Activated naive CD8-positive, alpha-beta T cell treated with anti-CD3 and anti-CD28 coated beads for 36 hours (primary cell): ENCODE results near the gene LIMS2. TPM values are rescaled to one million over a fixed set of nuclear protein-coding genes. Genes with fewer than 3 reads are reported as not detected.
A peak's percentile ranks its signal among the peaks of the same experiment; 100 is the strongest.

Experiments used
- DNase-seq: peaks from one replicate; pipeline ENCODE4 v3.0.0; 2021
- H3K27ac Mint-ChIP-seq: one replicate; pipeline ENCODE4 v1.8.0; 2022; ENCODE audit warnings: mild to moderate bottlenecking, moderate library complexity, mixed read lengths
- H3K27me3 Mint-ChIP-seq: one replicate; pipeline ENCODE4 v1.8.0; 2022; ENCODE audit warnings: mild to moderate bottlenecking, mixed read lengths
- H3K36me3 Mint-ChIP-seq: one replicate; pipeline ENCODE4 v1.8.0; 2021; ENCODE audit warnings: mild to moderate bottlenecking, mixed read lengths
- H3K4me1 Mint-ChIP-seq: one replicate; pipeline ENCODE4 v1.8.0; 2021; ENCODE audit warnings: mixed read lengths
- H3K4me3 Mint-ChIP-seq: one replicate; pipeline ENCODE4 v1.8.0; 2022; ENCODE audit warnings: mild to moderate bottlenecking, moderate library complexity, mixed read lengths
- H3K9me3 Mint-ChIP-seq: one replicate; pipeline ENCODE4 v1.8.0; 2022; ENCODE audit warnings: mixed read lengths
- total RNA-seq, 2 experiments: library from RNA; stranded (reverse); gene quantifications; one replicate each; pipeline ENCODE4 v1.2.3, GENCODE V29; 2021

Gene LIMS2
- total RNA-seq, 2 experiments from 2014 or later, result 14.6 to 15.8 TPM

DNA sequence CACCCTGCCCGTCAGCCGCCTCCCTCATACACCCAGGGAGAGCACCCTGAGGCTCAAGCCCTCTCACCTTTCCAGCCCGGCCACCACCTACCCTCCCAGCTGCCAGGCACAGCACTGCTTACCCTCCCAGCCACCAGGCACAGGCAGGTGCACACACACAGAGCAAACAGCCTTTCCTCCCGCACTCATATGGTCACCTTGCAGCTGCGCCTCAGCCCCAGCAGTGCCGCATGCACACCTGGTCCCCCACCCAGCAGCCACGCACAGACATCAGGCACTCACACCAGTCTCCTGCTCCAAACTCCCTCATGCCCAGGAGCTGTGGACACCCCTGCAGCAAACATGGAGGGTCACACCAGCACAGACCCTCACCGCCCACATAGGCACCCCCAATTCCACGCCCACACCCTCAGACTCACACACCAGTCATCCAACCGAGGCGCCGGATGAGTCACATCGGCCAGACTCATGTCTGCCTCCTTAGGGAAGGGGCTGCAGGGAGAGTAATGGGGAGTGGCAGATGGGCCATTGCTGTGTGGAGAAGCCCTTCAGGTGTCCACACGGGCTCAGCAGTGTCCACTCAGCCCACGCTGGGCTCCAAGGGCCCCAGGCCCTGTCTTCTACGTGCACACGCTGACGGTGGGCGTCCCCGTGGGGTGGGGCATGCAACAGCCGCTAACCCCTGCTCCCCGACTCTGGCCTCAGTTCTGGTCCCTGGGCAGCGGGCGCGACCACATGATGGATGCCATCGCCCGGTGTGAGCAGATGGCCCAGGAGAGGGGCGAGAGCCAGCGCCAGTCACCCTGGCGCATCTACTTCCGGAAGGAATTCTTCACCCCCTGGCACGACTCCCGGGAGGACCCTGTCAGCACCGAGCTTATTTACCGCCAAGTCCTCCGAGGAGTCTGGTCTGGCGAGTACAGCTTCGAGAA lies 51.7 kb downstream of the LIMS2 start:
- Mint-ChIP-seq H3K4me1 (no peaks in the 10 kb centered on the region), H3K9me3 (no peaks in the 10 kb centered on the region), H3K27me3 (no peaks in the 10 kb centered on the region), H3K4me3 (no peak overlapping the region), H3K36me3 (no peaks in the 10 kb centered on the region), H3K27ac (no peak overlapping the region)
- DNase-seq, result no peak

DNA sequence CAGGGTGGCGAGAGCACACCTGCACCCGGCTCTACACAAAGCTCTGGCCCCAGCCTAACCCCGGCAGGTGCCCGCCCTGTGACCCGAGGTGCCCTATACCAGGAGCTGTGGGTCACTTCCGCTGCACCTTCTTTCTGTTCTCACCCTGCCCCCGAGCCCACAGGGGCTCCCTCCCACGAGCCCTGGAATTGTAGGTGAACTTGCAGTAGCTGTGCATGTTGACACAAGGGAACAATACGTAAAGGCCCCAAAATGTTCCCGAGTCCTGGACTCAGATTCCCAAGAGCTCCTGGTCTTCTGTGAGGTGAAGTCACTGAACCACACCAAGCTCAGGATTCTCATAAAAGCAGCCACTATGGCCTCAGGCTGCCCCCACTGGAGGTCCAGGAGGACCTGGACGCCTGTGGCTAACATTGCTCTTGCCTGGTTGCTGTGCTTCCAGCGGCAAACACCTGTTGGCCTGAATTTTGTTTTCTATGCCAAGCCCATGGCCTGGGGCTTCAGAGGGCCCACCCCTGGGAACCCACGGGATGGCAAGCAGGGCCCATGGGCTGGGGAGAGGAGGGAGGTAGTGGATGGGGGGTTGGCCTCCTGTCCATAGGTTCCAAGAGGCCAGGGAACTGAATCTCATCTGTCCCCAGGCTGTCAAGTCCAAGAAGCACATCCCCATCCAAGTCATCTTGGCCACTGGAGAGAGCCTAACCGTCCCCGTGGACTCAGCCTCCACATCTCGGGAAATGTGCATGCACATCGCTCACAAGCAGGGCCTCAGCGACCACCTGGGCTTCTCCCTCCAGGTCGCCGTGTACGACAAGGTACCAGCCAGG lies 52.6 kb downstream of the LIMS2 start:
- Mint-ChIP-seq H3K4me3 (no peak overlapping the region), H3K27ac (no peak overlapping the region), H3K4me1 (no peaks in the 10 kb centered on the region), H3K27me3 (no peaks in the 10 kb centered on the region), H3K9me3 (no peaks in the 10 kb centered on the region), H3K36me3 (no peaks in the 10 kb centered on the region)
- no peak for DNase-seq

DNA sequence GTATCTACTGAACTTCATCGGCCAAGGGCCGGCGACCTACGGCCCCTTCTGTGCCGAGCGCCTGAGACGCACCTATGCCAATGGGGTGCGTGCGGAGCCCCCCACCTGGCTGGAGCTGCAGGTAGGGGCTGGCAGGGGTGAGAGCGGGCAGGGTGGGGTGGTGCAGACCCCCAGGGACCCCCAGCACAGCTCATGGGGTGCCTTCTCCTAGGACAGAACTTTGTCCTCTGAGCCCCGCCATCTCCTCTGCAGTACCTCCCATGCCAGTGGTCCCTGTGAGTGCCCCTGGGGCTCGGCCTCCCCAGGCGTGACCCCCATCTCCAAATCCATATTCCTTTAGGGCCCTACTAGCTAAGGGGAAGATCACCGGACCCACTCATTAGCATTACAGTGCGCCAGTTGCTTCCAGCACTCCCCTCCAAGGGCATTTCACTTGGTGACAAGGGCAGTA lies 53.3 kb downstream of the LIMS2 start:
- no peaks in the 10 kb centered on the region for H3K4me1 Mint-ChIP-seq
- H3K4me3 Mint-ChIP-seq, result no peak overlapping the region
- no peaks in the 10 kb centered on the region for H3K36me3 Mint-ChIP-seq
- no peak overlapping the region for H3K27ac Mint-ChIP-seq
- no peak for DNase-seq
- H3K9me3 Mint-ChIP-seq, result no peaks in the 10 kb centered on the region
- H3K27me3 Mint-ChIP-seq, result no peaks in the 10 kb centered on the region

DNA sequence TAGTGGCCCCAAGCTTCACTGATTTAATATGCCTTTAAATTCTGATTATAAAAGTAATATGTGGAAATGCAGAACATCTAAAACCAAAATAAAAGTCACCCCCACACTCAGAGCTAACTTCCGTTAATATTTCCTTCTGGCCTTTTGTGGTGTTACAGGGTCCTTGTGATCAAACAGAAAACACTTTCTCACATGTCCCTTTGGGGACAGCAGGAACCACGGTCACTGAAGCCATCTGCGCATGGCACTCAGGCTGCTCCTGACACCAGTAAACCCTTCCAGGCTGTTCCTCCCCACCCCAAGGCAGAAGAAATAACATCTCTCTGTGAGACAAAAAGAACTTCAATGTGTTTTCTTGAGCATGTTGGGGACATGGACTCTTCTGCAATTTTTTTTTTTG lies 54.5 kb downstream of the LIMS2 start:
- no peak for DNase-seq
- H3K27ac Mint-ChIP-seq, result no peak overlapping the region
- no peaks in the 10 kb centered on the region for H3K9me3 Mint-ChIP-seq

DNA sequence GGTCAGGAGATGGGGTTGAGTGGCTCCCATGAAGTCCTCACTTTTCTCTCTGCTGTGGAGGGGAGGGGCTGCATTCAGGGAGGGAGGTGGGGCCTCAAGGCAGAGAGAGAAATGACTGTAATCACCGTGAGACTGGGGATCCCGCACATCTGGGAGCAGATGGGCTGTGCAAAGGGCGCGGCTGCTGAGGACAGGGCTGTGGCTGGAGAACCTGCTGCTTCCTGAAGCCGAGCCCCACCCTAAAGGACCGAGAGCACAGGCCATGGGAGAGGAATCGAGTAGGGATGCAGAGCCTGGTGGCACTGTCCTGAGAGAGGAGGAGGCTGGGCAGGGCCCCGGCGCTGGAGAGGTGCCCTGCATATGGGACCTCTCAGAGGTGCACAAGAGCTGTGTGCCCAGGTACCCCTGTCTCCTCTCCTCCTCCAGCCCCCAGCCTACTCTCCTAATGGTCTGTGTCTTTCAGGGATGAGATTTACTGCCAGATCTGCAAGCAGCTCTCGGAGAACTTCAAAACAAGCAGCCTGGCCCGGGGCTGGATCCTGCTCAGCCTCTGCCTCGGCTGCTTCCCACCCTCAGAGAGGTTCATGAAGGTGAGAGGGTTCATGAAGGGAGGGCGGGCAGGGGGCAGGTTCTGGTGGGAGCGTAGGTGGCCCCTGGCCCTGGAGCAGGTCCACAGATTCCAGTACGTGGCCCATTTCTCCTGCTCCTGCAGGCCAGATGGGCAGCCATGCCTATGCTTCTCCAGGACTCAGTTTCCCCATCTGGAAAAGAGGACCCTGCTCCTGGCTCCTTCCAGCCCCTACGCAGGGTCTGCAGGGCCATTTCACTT lies 55.2 kb downstream of the LIMS2 start:
- Mint-ChIP-seq H3K4me1 (peaks cover 13% of the 10 kb centered on the region), H3K9me3 (no peaks in the 10 kb centered on the region), H3K27me3 (no peaks in the 10 kb centered on the region), H3K27ac (no peak overlapping the region), H3K4me3 (no peak overlapping the region), H3K36me3 (no peaks in the 10 kb centered on the region)
- no peak for DNase-seq

More for the DNA sequence above, 54.5 kb downstream of the LIMS2 start:
- no peaks in the 10 kb centered on the region for H3K36me3 Mint-ChIP-seq
- no peak overlapping the region for H3K4me3 Mint-ChIP-seq
- peaks cover 10% of the 10 kb centered on the region for H3K4me1 Mint-ChIP-seq
- no peaks in the 10 kb centered on the region for H3K27me3 Mint-ChIP-seq

DNA sequence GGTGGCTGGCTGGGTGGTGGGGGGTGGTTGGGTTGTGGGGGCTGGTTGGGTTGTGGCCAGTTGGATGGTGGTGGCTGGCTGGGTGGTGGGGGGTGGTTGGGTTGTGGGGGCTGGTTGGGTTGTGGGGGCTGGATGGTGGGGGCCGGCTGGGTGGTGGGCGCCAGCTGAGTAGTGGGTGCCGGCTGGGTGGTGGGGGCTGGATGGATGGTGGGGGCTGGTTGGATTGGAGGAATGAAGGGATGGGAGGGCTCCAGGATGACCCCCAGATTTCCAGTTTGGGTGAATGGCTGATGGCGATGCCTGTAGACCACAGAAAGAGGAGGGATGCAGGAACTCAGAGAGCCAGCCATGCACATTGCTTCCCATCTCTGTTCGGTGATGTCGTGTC lies 56.1 kb downstream of the LIMS2 start:
- DNase-seq, result no peak
- Mint-ChIP-seq H3K9me3 (no peaks in the 10 kb centered on the region), H3K4me1 (peaks cover 13% of the 10 kb centered on the region)

DNA sequence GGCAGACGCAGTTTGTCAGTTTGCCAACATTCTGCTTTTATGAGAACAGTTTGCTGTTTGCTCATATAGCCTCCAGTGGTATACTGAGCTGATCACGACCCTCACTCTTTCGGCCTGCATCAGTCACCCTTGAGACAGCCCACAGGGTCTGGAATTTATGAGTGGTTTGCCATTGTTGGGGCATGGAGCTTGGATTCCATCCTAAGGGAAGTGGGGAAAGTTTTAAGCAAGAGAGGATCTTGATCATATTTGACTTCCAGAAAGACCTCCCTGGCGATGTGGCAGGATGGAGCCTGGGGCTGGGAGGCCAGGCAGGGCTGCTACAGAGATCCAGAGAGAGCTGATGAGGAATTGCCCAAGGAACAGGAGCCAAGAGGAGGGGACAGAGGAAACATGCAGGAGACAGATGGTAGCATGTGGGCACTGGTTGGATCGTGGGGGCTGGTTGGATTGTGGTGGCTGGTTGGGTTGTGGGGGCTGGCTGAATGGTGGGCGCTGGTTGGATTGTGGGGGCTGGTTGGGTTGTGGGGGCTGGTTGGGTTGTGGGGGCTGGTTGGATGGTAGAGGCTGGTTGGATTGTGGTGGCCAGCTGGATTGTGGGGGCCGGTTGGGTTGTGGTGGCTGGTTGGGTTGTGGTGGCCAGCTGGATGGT lies 56.7 kb downstream of the LIMS2 start:
- no peaks in the 10 kb centered on the region for H3K36me3 Mint-ChIP-seq
- DNase-seq, result no peak
- H3K9me3 Mint-ChIP-seq, result peaks cover 4% of the 10 kb centered on the region
- H3K4me3 Mint-ChIP-seq, result no peak overlapping the region
- peaks cover 13% of the 10 kb centered on the region for H3K4me1 Mint-ChIP-seq
- no peak overlapping the region for H3K27ac Mint-ChIP-seq
- no peaks in the 10 kb centered on the region for H3K27me3 Mint-ChIP-seq

More for the DNA sequence above, 56.1 kb downstream of the LIMS2 start:
- Mint-ChIP-seq H3K27ac (no peak overlapping the region), H3K36me3 (no peaks in the 10 kb centered on the region), H3K4me3 (no peak overlapping the region), H3K27me3 (no peaks in the 10 kb centered on the region)

DNA sequence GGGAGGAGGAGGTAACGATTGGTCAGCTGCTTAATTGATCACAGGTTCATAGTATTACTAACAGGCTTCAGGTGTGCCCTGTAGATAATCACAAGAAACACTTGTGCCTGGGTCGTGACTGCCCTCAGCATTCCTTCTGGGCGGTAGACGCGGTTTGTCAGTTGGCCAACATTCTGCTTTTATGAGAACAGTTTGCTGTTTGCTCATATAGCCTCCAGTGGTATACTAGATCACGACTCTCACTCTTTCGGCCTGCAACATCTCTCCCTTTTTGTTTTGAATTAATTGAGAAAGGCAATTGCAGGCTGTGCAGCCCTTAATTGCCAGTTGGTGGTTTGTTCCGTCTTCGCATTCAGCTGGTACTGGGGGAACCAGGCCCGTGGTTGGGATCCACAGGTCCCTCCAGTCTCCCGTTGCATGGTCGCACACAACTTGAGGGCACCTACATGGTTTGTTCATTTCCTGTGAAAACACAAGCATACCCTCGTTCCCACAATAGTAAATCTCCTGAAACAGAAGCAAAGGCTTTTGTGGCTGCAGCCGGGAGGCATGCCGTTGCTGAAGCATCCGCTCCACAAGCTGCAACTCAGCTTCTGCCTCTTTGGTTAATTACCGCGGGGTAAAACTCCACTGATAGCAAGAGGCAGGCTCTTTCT lies 59.7 kb downstream of the LIMS2 start:
- no peaks in the 10 kb centered on the region for H3K27me3 Mint-ChIP-seq
- peak overlapping the region; percentile 20 for H3K4me3 Mint-ChIP-seq
- no peak for DNase-seq

DNA sequence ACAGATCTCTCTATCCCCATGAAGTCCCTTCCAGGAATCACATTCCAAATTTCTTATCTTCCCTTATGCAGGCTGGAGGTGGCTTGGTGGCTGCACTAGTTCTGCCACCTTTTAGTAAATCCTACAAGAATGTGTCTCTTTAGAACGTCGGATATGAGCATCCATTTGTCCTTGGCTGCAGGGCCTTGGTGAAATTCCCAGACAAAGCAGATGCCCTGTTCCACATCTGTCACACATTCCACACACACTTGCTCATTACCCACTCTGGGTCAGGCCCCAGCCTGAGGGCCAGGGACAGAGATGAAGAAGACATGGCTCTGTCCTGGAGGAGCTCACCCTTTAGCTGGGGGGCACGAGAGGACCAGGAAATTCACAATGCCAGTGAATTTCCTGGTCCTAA lies 60.6 kb downstream of the LIMS2 start:
- no peak for DNase-seq
- Mint-ChIP-seq H3K9me3 (peaks cover 9% of the 10 kb centered on the region), H3K4me3 (no peak overlapping the region), H3K36me3 (peaks cover 3% of the 10 kb centered on the region), H3K27me3 (no peaks in the 10 kb centered on the region), H3K4me1 (peaks cover 14% of the 10 kb centered on the region), H3K27ac (no peak overlapping the region)

More for the DNA sequence above, 59.7 kb downstream of the LIMS2 start:
- Mint-ChIP-seq H3K4me1 (peaks cover 13% of the 10 kb centered on the region), H3K36me3 (peaks cover 3% of the 10 kb centered on the region), H3K9me3 (peaks cover 9% of the 10 kb centered on the region), H3K27ac (no peak overlapping the region)

DNA sequence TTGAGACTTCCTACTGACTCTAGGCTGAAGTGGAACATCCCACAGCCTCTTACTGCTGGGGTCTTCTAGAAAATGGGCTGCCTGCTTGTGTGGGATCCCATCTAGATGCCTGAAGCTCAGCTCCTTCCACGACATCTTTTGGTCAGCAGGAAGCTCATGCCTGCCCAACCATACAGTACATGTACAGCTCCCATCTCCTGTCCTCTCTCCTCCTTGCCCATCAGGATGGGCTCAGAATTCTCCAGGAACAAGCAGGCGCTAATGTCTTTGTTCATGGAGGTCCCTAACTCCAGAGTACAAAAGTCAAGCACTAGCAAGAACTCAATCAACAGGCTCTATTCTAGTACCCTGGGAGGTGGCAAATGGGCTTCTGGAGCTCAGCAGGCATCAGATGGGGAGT lies 61.1 kb downstream of the LIMS2 start:
- no peak for DNase-seq
- Mint-ChIP-seq H3K27me3 (no peaks in the 10 kb centered on the region), H3K4me3 (no peak overlapping the region), H3K27ac (no peak overlapping the region), H3K36me3 (peaks cover 3% of the 10 kb centered on the region), H3K4me1 (peaks cover 18% of the 10 kb centered on the region), H3K9me3 (peaks cover 9% of the 10 kb centered on the region)

DNA sequence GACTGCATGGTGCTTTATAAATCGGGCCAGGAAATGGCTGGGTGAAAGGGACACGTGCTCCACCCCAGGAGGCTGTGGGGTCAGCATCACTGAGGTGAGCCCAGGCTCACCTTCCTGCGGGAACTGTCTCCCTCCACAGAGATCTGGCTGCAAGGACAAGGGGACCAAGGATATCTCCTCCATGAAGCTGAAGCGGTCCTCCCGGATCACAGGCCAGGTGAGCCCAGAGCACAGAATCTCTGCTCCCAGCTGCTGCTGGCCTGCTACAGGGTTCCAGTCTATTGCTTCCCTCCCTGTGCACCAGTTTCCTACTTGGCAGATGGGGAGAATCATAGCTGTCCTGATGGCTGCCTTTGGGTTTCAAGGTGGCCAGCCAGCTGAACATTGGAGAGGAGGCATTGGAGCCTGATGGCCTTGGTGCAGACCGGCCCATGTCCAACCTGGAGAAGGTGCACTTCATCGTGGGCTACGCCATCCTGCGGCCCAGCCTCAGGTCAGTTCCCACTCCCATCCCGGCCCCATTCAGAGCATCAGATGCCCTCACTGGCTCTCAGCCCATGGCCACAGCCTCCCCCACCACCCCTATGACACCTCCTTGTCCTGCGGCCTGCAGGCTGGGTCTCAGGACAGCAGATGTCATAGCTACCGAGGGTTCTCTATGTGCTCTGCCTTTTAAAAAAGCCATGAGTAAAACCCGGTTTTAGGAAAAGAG lies 63.1 kb downstream of the LIMS2 start:
- no peaks in the 10 kb centered on the region for H3K27me3 Mint-ChIP-seq
- peaks cover 3% of the 10 kb centered on the region for H3K36me3 Mint-ChIP-seq
- H3K4me3 Mint-ChIP-seq, result no peak overlapping the region
- H3K27ac Mint-ChIP-seq, result no peak overlapping the region
- H3K4me1 Mint-ChIP-seq, result peaks cover 18% of the 10 kb centered on the region
- H3K9me3 Mint-ChIP-seq, result peaks cover 9% of the 10 kb centered on the region
- no peak for DNase-seq

DNA sequence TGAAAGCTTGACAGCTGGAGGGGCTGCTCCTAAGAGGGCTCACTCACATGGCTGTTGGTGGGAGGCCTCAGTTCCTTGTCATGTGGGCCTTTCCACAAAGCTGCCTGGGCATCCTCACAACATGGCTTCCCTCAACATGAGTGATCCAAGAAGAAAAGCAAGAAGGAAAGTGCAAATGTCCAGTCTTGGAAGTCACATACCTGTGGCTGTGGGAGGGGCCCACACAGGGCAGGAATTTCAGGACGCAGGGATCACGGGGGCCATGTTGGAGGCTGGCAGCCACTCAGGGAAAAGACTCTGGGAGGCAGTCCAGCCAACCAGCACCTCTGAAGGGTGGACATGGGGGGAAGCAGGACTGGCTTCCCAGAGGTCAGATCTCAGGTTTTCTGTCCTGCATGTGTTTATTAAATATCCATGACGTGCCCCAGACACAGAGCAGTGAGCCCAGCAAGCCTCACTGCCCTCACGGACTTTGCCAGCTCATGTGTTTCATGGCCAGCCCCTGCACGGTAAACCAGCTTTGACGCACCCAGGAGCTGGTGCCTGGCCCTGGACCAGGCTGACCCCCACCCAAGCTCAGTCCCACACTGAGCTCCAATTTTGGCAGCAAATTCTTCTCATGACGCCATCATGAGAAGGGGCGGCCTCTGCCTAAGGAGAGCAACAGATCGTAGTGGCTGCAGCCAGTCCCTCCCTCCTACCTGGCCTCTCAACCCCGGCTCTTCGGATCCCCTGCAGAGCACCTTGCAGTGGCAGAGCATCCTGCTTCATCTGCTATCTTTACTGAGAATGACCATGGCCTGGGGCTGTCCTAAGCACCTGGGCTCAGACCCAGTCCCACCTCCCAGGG lies 64.0 kb downstream of the LIMS2 start:
- H3K4me1 Mint-ChIP-seq, result peaks cover 12% of the 10 kb centered on the region
- no peaks in the 10 kb centered on the region for H3K27me3 Mint-ChIP-seq
- peaks cover 9% of the 10 kb centered on the region for H3K9me3 Mint-ChIP-seq
- H3K4me3 Mint-ChIP-seq, result no peak overlapping the region
- peaks cover 3% of the 10 kb centered on the region for H3K36me3 Mint-ChIP-seq
- no peak overlapping the region for H3K27ac Mint-ChIP-seq
- no peak for DNase-seq

DNA sequence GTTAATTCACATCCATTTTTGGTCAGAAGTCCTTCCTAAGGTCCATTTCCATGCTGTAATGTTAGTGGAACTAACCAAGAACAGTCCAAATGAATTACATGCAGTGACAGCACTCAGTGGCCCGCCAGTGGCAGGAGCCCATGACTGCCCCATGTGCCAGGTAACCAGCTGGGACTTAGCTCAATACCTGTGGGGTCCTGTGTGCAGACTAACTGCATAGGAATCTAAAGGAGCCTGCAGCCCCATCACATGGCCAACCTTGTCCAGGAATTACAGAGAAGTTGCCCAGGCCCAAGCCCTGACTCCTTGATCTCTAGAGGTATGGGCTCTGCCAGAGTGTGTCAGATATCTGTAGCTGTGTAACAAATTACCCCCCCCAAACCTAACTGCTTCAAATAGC lies 64.8 kb downstream of the LIMS2 start:
- no peak overlapping the region for H3K4me3 Mint-ChIP-seq
- no peak for DNase-seq
- no peak overlapping the region for H3K27ac Mint-ChIP-seq
- H3K27me3 Mint-ChIP-seq, result no peaks in the 10 kb centered on the region
- H3K9me3 Mint-ChIP-seq, result peaks cover 9% of the 10 kb centered on the region
- peaks cover 3% of the 10 kb centered on the region for H3K36me3 Mint-ChIP-seq
- H3K4me1 Mint-ChIP-seq, result peaks cover 5% of the 10 kb centered on the region
